Lower leg skin (tissue), 3 donors: Measurements from ENCODE around the gene AUTS2.

ENCODE experiments used
- POLR2A ChIP-seq, 2 donors: fragments of 450-650 bp; IDR thresholded peaks; one replicate each; pipeline ENCODE4 v1.6.1; 2016 to 2017; ENCODE audit warnings: antibody characterized with exemption in 2 of 2, mild to moderate bottlenecking in 1 of 2, moderate library complexity in 1 of 2
- TF ChIP-seq, protein P1 (sequence below), 3 donors: fragments of 450-650 bp; IDR thresholded peaks; one replicate each; pipeline ENCODE4 v1.5.1; 2016; ENCODE audit warnings: antibody characterized with exemption in 3 of 3, mild to moderate bottlenecking in 3 of 3, moderate library complexity in 2 of 3

DNA sequence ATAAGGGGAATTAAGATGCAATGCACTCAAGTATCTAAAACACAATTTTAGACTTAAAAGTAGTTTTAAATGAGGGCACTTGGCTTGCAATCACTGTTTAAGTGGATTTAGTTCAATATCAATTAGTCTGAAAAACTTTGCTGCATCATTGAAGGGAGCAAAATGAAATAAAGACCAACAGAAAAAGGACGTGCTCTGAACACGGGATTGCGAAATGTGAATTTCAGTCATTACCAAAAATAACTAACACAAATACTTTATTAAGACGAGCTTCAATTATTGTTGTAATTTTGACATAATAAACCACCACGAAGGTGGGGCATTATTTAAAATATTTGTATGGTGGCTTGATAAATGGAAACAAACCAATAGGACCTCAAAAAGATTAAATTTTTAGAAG is 1171.9 kb downstream of the AUTS2 start:
- no peak for TF ChIP-seq POLR2A (IDR thresholded peaks at IDR 0.05)
- TF ChIP-seq, protein P1, sequence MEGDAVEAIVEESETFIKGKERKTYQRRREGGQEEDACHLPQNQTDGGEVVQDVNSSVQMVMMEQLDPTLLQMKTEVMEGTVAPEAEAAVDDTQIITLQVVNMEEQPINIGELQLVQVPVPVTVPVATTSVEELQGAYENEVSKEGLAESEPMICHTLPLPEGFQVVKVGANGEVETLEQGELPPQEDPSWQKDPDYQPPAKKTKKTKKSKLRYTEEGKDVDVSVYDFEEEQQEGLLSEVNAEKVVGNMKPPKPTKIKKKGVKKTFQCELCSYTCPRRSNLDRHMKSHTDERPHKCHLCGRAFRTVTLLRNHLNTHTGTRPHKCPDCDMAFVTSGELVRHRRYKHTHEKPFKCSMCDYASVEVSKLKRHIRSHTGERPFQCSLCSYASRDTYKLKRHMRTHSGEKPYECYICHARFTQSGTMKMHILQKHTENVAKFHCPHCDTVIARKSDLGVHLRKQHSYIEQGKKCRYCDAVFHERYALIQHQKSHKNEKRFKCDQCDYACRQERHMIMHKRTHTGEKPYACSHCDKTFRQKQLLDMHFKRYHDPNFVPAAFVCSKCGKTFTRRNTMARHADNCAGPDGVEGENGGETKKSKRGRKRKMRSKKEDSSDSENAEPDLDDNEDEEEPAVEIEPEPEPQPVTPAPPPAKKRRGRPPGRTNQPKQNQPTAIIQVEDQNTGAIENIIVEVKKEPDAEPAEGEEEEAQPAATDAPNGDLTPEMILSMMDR (IDR thresholded peaks at IDR 0.05), result no peak
